CD14-positive monocyte (primary cell): ENCODE results near the gene PLCG1. TPM values are rescaled to one million over a fixed set of nuclear protein-coding genes. Genes with fewer than 3 reads are reported as not detected.

Experiments
- DNase-seq, 3 donors: peaks; one replicate each; pipeline ENCODE4 v3.0.0-alpha.2; 2011 to 2022
- H2AFZ ChIP-seq: 2 replicates; pipeline ENCODE4 v1.6.0; 2012; ENCODE audit warnings: mild to moderate bottlenecking, low read depth, low read length, inconsistent platforms; ENCODE audit not compliant: insufficient read depth, poor library complexity, severe bottlenecking
- H3K27ac ChIP-seq, 2 donors: 1 replicate in 1 of 2; 2 replicates in 1 of 2; pipeline ENCODE4 v1.5.1; 2012 to 2013; ENCODE audit warnings: low read length in 2 of 2, control low read depth in 1 of 2, inconsistent platforms in 1 of 2, low read depth in 1 of 2, mild to moderate bottlenecking in 1 of 2
- H3K27me3 ChIP-seq, 2 donors: one replicate each; pipeline versions ENCODE4 v1.6.0 to v1.6.1; 2011 to 2013; ENCODE audit warnings: low read length in 2 of 2; ENCODE audit not compliant: control insufficient read depth in 2 of 2, insufficient read depth in 2 of 2
- H3K36me3 ChIP-seq, 2 donors: replicated peaks in 1 of 2; 1 replicate in 1 of 2; 2 replicates in 1 of 2; pipeline versions ENCODE4 v1.5.1 to v1.6.1; 2012 to 2013; ENCODE audit warnings: low read length in 2 of 2, control low read depth in 1 of 2, inconsistent platforms in 1 of 2, mild to moderate bottlenecking in 1 of 2; ENCODE audit not compliant: insufficient read depth in 2 of 2, control insufficient read depth in 1 of 2
- H3K4me1 ChIP-seq, 2 donors: 1 replicate in 1 of 2; 2 replicates in 1 of 2; pipeline versions ENCODE4 v1.5.1 to v1.6.1; 2012 to 2013; ENCODE audit warnings: low read length in 2 of 2, control low read depth in 1 of 2, inconsistent platforms in 1 of 2, mild to moderate bottlenecking in 1 of 2, moderate library complexity in 1 of 2; ENCODE audit not compliant: insufficient read depth in 2 of 2, control insufficient read depth in 1 of 2
- H3K4me2 ChIP-seq: replicated peaks from 2 replicates; pipeline ENCODE3; 2012; ENCODE audit warnings: low read length, moderate library complexity, mild to moderate bottlenecking; ENCODE audit not compliant: poor library complexity, severe bottlenecking; ENCODE audit errors: extremely low read depth
- H3K4me3 ChIP-seq, 3 experiments: fragments of 200-600 bp in 1 of 3; sonication (generic) in 1 of 3; replicated peaks in 1 of 3; 1 replicate in 2 of 3; 2 replicates in 1 of 3; pipeline ENCODE4 v1.5.1; 2011 to 2013; ENCODE audit warnings: low read length in 3 of 3, mild to moderate bottlenecking in 3 of 3, control low read depth in 2 of 3, low read depth in 2 of 3, inconsistent platforms in 1 of 3, moderate library complexity in 1 of 3
- H3K79me2 ChIP-seq: 2 replicates; pipeline ENCODE4 v1.6.0; 2012; ENCODE audit warnings: mild to moderate bottlenecking, control low read depth, inconsistent platforms, low read length, moderate library complexity; ENCODE audit not compliant: insufficient read depth
- H3K9ac ChIP-seq: 2 replicates; pipeline ENCODE4 v1.6.0; 2017; ENCODE audit warnings: low read length, mild to moderate bottlenecking; ENCODE audit not compliant: insufficient read depth, poor library complexity, severe bottlenecking
- H3K9me3 ChIP-seq, 2 donors: replicated peaks in 1 of 2; 1 replicate in 1 of 2; 2 replicates in 1 of 2; pipeline versions ENCODE4 v1.5.1 to v1.6.1; 2012 to 2013; ENCODE audit warnings: low read length in 2 of 2, control low read depth in 1 of 2; ENCODE audit not compliant: control insufficient read depth in 1 of 2, insufficient read depth in 1 of 2
- H4K20me1 ChIP-seq: 2 replicates; pipeline ENCODE4 v1.6.0; 2012; ENCODE audit warnings: mild to moderate bottlenecking, low read length, control low read depth, moderate library complexity; ENCODE audit not compliant: insufficient read depth
- H3K27ac Mint-ChIP-seq, 7 donors: one replicate each; pipeline ENCODE4 v1.8.0; 2020; ENCODE audit warnings: mild to moderate bottlenecking in 7 of 7, mixed read lengths in 7 of 7, moderate library complexity in 6 of 7, inconsistent platforms in 2 of 7
- H3K27me3 Mint-ChIP-seq, 3 donors: one replicate each; pipeline ENCODE4 v1.8.0; 2021 to 2022; ENCODE audit warnings: low read depth in 3 of 3, mild to moderate bottlenecking in 3 of 3, mixed read lengths in 3 of 3, moderate library complexity in 3 of 3, inconsistent platforms in 1 of 3
- H3K36me3 Mint-ChIP-seq, 2 donors: one replicate each; pipeline ENCODE4 v1.8.0; 2020; ENCODE audit warnings: mixed read lengths in 2 of 2, inconsistent platforms in 1 of 2, mild to moderate bottlenecking in 1 of 2
- H3K4me1 Mint-ChIP-seq: one replicate; pipeline ENCODE4 v1.8.0; 2020; ENCODE audit warnings: mild to moderate bottlenecking, mixed read lengths
- H3K4me3 Mint-ChIP-seq, 2 donors: one replicate each; pipeline ENCODE4 v1.8.0; 2020; ENCODE audit warnings: mild to moderate bottlenecking in 2 of 2, mixed read lengths in 2 of 2, moderate library complexity in 1 of 2
- H3K9me3 Mint-ChIP-seq, 7 donors: one replicate each; pipeline ENCODE4 v1.8.0; 2020 to 2022; ENCODE audit warnings: mixed read lengths in 7 of 7, mild to moderate bottlenecking in 6 of 7, moderate library complexity in 6 of 7, inconsistent platforms in 2 of 7
- WGBS: methylation state at CpG from one replicate; pipeline ENCODE4 v1.1.5; 2013; ENCODE audit warnings: missing lambda C conversion rate; ENCODE audit not compliant: insufficient coverage; 5-methylcytosine and 5-hydroxymethylcytosine counted together
- intact Hi-C, 2 donors: fragments of 100-400 bp; cut with micrococcal nuclease; formaldehyde crosslinking; loops; one replicate each; pipeline versions ENCODE4 v1.15.0 to v1.15.1; 2023
- polyA plus RNA-seq, 3 donors: library from polyadenylated mRNA; depleted of rRNA in 1 of 3; unstranded in 2 of 3; stranded (reverse) in 1 of 3; fragments of 300-500 nt in 2 of 3; fragments of >200 nt in 1 of 3; fragmentation: Illumina TruSeq in 2 of 3; gene quantifications; 1 replicate in 2 of 3; 2 replicates in 1 of 3; pipeline ENCODE4 v1.2.3, GENCODE V29; 2012 to 2021
- TF ChIP-seq, protein P1 (sequence below): fragments of 200-600 bp; IDR thresholded peaks from one replicate; pipeline ENCODE4 v1.8.0; 2022; ENCODE audit warnings: antibody characterized with exemption, mild to moderate bottlenecking

Gene PLCG1
- polyA plus RNA-seq, 3 donors = 0.33 to 3.8 (median 1.0) TPM

- peaks cover 6 to 18% of the 10 kb centered on the region in 2 donors for H3K9me3 ChIP-seq
- Mint-ChIP-seq H3K27me3 (peaks cover 0 to 7% (median 1%) of the 10 kb centered on the region in 3 donors), H3K9me3 (peaks cover 25 to 40% (median 34%) of the 10 kb centered on the region in 7 donors), H3K27ac (no peak overlapping the region), H3K36me3 (peaks cover 0 to 7% of the 10 kb centered on the region in 2 donors), H3K4me3 (no peak overlapping the region), H3K4me1 (no peaks in the 10 kb centered on the region)
- no peak overlapping the region for H3K27ac ChIP-seq
- H3K36me3 ChIP-seq = no peaks in the 10 kb centered on the region
- TF ChIP-seq, protein P1, sequence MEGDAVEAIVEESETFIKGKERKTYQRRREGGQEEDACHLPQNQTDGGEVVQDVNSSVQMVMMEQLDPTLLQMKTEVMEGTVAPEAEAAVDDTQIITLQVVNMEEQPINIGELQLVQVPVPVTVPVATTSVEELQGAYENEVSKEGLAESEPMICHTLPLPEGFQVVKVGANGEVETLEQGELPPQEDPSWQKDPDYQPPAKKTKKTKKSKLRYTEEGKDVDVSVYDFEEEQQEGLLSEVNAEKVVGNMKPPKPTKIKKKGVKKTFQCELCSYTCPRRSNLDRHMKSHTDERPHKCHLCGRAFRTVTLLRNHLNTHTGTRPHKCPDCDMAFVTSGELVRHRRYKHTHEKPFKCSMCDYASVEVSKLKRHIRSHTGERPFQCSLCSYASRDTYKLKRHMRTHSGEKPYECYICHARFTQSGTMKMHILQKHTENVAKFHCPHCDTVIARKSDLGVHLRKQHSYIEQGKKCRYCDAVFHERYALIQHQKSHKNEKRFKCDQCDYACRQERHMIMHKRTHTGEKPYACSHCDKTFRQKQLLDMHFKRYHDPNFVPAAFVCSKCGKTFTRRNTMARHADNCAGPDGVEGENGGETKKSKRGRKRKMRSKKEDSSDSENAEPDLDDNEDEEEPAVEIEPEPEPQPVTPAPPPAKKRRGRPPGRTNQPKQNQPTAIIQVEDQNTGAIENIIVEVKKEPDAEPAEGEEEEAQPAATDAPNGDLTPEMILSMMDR = no peak
- no peaks in the 10 kb centered on the region for H3K4me1 ChIP-seq
- DNase-seq = no peak
- H3K9ac ChIP-seq = no peak overlapping the region
- H2AFZ ChIP-seq = no peak overlapping the region
- no peaks in the 10 kb centered on the region for H3K79me2 ChIP-seq
- H4K20me1 ChIP-seq = no peaks in the 10 kb centered on the region
- no peaks in the 10 kb centered on the region for H3K27me3 ChIP-seq
- H3K4me3 ChIP-seq = no peak overlapping the region
- intact Hi-C loops = no loop called here
- no peak overlapping the region for H3K4me2 ChIP-seq
- 94% methylated on average over 2 of the region's 3 CpGs for WGBS
Measured at GRCh38 chr20:41192575-41192974, 55.2 kb downstream of the PLCG1 start.

GRCh38 chr20:41196653-41197225 is 59.4 kb downstream of the PLCG1 start:
- Histone ChIP-seq H3K4me2 (no peak overlapping the region), H3K9me3 (peaks cover 7 to 19% of the 10 kb centered on the region in 2 donors), H3K36me3 (no peaks in the 10 kb centered on the region), H3K4me3 (no peak overlapping the region), H3K27me3 (no peaks in the 10 kb centered on the region), H3K9ac (no peak overlapping the region), H2AFZ (no peak overlapping the region), H4K20me1 (no peaks in the 10 kb centered on the region), H3K79me2 (no peaks in the 10 kb centered on the region), H3K4me1 (no peaks in the 10 kb centered on the region), H3K27ac (no peak overlapping the region)
- peaks cover 5 to 9% of the 10 kb centered on the region in 2 donors for H3K36me3 Mint-ChIP-seq
- intact Hi-C loops = no loop called here
- peaks cover 1 to 5% (median 4%) of the 10 kb centered on the region in 3 donors for H3K27me3 Mint-ChIP-seq
- TF ChIP-seq, protein P1 = no peak
- no CpG with 5 or more reads among the region's 1 CpG for WGBS
- H3K9me3 Mint-ChIP-seq = peaks cover 20 to 38% (median 28%) of the 10 kb centered on the region in 7 donors
- DNase-seq = no peak
- H3K4me1 Mint-ChIP-seq = no peaks in the 10 kb centered on the region
- no peak overlapping the region for H3K27ac Mint-ChIP-seq
- H3K4me3 Mint-ChIP-seq = no peak overlapping the region
